Stimulated activated CD4-positive, alpha-beta T cell treated with anti-CD3 and anti-CD28 coated beads, TNF-alpha, amount 100 ng/mL, for 1 hour (primary cell): ENCODE results near the gene IQCN.
A peak's percentile ranks its signal among the peaks of the same experiment; 100 is the strongest.

Experiments
- DNase-seq, 3 donors: peaks; one replicate each; pipeline ENCODE4 v3.0.0-alpha.2; 2020; ENCODE audit warnings: low read depth in 3 of 3, low spot score in 1 of 3

Gene IQCN

DNA sequence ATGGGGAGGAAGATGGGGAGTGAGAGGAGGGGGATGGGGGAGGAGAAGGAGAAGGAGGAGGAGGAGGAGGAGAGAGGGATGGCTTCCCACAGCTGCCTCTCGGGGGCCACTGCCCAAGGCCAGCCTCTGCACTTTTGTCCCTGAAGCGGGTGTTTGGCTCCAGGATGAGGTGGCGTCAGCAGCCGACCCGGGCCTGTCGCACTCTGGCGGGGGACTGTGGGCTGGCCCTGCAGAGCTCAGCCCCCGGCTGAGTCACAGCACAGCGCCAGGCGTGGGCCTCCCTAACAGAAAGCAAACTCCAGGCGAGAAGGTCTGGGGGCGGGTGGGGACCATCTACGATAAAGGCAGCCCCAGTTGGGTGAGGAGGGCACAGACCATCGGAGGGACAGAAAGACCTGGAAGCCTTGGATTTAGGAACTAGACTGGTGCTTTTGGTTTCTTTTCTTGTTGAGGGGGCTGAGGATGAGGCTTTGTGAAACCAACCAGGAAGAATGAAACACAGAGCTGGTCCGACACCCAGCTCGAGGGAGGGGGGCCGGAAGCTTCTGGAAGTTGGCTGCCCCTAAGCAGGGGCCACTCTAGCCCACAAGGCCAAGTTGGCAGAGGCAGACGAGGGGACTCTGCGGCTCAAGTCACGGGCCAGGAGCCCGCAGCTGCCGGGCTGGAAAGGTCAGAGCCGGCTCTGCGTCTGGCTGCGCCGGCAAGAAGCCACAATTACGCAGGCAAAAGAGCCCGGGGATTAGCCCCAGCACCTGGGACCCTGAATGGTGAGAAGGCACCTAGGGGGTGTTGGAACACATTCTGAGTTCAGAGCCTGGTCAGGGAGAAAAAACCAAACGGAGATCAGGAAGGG is 30.4 kb upstream of the IQCN start:
- peak; percentile 58 to 73 (median 67) for DNase-seq

DNA sequence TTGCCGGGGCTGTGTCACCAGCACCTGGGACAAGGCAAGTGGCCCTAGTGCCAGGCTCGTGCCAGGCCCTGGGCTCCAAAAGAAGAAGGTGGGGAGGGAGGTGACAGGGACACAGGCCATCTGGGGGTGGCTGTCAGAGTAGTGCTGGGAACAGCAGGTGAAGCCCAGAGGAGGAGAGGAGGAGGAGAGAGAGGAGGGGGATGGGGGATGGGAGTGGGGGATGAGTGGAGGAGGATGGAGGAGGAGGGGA is 29.9 kb upstream of the IQCN start:
- DNase-seq: no peak

DNA sequence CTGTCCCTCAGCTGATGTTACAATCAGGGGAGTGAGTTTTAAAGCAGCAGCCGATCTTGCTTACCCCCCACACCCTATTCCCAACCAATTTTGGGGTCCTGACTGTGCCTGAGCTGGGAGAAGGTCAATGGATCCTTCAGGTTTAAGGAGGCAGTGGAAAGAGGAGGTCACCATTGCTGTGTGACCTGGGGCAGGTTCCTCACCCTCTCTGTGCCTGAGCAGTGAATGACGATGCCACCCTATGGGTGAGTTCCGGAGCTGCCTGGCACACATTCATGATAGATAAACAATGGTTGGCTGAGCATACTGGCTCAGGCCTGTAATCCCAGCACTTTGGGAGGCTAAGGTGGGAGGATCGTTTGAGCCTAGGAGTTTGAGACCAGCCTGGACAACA is 27.5 kb upstream of the IQCN start:
- DNase-seq: no peak

DNA sequence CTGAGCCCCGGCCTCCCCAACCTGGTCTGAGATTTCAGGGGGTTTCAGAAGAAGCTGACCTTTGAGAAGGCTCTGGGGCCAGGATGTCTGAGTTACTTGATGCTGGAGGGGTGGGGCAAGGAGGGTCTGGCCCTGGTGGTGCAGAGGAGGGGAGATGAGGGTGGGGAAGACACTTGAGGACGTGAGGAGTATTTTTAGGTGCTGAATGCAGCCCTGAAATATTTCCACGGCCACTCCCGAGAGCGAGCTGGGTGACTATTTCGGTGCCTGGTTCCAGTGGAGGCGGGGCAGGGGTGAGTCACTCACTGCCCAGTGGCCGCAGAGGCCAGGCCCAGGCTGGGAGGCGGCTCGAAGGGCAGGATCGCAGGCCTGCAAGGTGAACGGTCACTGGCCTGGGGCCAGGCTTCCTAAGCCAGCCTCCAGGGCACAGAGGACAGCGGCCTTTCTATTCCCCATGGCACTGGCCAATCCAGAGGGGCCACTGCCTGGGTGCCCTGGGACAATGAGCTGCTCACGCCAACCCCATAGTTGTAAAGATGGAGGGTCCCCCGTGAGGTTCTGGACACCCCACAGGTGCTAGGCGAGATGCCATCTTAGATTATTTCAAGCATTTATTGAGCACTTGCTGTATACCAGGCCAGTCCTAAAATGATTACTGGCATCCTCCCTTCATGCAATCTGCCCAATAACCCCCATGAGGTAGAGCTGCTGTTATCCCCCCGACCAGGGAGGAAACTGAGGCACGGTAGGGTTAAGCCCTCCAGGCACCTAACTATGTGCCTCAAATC is 26.9 kb upstream of the IQCN start:
- no peak for DNase-seq

DNA sequence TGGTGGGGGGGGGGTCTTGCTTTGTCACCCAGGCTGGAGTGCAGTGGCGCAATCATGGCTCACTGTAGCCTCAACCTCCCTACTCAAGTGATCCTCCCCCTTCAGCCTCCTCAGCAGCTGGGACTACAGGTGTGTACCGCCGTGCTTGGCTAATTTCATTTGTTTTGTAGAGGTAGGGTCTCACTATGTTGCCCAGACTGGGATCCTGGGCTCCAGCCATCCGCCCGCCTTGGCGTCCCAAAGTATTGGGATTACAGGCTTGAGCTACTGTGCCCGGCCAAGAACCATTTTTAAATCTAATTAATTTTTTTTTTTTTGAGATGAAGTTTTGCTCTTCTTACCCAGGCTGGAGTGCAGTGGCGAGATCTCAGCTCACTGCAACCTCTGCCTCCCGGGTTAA is 25.4 kb upstream of the IQCN start:
- no peak for DNase-seq

DNA sequence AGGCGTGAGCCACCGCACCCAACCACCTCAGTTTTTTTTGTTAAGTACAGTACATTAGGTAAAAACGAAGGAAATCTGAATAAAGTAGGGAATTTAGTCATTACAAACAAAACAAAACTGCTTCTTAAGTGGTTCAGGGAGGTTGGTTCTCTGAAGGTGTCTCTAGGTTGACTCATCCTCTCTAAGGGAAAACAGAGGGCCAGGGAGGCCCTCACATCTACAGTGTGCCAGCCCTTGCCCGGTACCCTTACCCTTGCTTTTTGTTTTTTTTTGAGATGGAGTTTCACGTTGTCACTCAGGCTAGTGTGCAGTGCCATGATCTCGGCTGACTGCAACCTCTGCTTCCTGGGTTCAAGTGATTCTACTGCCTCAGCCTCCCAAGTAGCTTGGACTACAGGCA is 24.3 kb upstream of the IQCN start:
- no peak for DNase-seq

DNA sequence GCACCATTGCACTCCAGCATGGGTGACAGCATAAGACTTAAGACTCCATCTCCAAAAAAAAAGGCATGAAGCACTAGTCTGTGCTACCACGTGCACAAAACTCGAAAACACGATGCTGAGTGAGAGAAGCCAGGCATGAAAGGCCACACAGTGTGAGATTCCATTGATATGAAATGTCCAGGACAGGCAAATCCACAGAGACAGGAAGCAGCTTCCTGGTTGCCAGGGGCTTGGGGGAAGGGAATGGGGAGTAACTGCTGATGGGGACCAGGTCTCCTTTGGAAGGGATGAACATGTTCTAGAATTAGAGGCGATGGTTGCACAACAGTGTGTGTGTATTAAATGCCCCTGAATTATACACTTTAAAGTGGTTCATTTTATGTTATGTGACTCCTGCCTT is 23.1 kb upstream of the IQCN start:
- DNase-seq: no peak

DNA sequence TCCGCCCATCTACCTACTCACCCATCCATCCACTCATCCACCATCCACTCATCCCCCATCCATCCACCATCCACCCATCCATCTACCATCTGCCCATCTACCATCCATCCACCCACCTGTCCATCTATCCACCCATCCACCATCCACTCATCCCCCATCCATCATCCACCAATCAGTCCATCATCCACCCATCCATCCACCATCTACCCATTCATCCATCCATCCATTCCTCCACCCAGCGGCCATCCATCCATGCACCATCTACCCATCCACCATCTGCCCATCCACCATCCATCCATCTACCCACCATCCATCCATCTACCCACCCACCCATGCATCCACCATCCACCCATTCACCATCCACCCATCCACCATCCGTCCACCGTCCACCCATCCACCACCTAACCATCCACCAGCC is 20.8 kb upstream of the IQCN start:
- DNase-seq: no peak

DNA sequence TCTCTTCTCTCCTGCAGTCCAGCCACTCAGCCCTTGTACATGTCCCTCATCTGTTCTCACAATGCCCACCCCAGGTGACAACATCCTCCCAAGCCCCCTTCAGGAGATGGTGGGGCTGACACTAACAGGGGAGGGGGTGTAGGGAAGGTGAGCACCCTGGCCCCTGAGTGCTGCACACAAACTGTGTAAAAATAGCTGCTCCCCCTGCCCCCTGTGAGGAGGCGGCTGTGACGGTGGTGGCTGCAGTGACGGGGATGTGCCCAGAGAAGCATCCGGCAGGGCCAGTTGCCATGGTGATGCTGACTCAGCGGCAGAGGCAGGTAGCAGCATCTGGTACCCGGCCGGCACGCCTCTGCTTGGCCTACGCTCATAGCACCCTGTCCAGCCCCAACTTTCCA is 20.2 kb upstream of the IQCN start:
- peak; percentile 78 to 85 (median 81) for DNase-seq

DNA sequence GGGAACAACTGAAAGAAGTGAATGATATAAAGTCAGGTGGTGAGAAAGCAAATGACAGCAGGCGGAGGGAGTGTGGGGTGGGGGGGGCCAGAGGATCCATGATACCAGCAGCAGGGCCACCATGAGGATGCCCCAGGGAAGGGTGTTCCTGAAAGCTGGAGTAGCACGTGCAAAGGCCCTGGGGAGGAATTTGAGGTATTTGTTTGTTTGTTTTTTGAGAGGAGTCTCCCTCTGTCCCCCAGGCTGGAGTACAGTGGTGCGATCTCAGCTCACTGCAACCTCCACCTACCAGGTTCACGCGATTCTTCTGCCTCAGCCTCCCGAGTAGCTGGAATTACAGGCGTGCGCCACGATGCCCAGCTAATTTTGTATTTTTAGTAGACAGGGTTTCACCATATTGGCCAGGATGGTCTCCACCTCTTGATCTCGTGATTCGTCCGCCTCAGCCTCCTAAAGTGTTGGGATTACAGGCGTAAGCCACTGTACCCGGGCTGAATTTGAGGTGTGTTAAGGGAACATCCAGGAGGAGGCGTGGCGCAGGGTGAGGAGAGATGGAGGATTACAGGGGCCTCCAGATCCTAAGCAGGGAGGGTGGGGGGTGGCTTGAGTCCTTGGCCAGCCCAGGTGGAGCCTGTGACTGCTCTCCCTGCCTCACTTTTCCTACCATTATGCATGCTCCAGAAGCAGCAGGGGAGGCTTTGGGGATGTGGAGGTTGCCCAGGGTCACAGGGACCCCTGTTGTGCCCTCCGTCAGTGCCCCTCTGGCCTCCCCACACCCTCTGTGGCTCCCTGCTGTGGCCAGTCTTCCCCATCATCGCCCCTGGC is 19.6 kb upstream of the IQCN start:
- DNase-seq: no peak

DNA sequence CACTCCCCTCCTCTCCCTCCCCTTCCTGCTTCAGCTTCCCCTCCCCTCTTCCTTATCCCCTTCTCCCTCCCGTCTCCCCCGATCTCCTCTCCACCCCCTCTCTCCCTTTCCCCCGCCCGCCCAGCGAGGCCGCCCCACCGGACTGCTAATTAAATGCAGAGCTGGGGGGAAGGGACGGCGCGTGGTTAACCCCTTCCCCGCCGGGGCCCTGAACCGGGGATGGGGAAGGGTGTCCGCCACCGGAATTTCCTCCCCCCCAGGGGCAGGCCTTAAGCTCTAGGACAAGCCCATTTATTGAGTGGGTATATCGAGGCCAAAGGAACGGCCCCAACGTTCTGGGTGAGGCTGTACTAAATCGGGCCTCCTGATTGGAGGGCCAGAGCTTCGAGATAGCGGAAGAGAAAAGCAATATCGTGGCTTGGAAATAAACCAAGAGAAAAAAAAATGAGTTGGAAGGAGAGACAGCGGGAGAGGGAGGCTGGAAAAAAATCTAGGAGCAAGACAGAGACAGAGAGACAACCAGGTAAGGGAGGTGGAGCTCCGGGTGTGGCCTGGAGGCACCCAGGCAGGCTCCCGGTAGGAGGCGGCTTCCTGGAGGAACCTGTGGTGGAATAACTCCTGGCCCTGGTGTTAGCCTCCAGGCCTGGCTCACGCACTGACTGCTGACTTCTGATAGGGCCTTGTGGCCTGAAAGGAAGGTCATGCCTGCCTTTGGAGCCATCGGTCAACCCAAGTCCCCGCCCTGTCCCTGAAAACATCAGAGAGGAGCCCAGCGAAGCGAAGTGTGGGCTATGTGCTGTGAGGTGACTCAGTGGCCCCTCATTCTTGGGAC is 18.8 kb upstream of the IQCN start:
- no peak for DNase-seq

DNA sequence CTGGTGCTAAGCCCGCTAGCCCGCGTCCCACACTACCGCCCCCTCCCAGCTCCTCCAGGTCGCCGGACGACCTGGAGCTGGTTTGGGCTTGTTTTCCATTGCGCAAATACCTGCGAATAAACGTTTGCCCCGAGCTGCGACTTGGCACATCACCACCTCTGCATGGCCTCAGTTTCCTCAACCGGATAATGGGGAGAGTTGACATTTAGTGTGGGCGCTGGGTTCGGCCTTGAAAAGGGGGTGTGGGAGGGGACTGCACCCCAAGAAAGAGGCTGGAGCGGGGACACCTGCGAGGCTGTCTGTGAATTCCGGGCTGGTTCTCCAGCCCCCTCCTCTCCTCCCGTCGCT is 18.2 kb upstream of the IQCN start:
- DNase-seq: no peak

DNA sequence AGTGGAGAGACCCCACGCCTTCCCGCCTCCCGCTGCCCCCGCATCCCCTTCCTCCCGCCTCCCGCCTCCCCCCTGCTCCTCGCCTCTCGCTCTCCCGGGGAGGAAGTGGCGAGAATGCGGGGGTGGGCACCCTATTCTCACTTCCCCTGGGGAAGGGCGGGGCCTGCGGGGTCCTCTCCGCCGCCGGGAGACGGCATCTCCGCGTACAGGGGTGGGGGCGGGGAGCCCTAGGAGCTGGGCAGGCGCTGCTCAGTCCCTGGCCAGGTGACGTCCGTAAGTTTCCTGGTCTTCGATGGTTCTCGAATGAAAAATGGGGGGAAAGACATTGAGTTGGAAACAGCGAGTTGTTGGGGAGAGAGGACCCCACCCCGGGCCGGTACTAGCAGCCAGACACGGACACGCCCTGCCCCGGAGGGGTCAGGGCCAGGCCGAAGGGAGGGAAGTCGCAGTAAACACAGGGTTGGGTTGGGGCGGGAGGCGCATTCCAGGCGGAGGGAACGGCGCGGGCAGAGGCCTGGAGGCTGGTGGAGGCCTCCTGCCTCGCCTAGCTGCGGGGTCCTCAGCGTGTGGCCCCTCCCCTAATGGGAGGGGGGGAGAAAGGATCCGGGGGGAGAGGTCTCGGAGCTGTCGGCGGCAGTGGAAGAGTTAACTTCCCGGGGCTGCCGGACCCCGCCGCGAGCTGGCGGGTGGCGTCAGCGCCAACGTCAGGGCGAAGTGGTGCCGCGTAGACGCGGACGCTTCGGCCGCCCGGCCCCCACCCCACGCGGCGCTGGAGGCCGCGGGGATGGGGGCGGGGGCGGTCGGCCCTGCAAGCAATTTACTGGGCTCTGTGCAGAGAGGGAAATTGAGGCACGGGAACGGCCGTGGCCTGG is 17.6 kb upstream of the IQCN start:
- peak in 1 of 3 donors; percentile 56 for DNase-seq

DNA sequence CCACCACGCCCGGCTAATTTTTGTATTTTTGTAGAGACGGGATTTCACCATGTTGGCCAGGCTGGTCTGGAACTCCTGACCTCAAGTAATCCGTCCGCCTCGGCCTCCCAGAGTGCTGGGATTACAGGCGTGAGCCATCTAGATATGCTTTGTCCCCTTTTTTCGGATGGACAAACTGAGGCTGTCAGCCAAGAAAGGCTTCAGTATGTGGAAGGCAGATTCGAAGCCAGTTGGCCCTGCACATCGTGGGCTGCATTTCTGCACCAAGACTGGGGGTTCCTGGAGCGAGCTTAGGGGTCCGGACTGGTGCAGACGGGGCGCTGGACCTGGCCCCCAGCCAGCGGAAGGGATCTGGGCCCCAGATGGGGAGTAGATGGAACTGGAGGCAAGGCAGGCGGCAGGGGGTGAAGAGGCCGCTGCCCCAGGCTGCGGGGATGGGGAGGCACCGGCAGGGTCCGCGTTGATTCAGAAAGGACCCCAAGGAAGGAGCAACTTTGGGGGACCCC is 16.8 kb upstream of the IQCN start:
- DNase-seq: no peak

DNA sequence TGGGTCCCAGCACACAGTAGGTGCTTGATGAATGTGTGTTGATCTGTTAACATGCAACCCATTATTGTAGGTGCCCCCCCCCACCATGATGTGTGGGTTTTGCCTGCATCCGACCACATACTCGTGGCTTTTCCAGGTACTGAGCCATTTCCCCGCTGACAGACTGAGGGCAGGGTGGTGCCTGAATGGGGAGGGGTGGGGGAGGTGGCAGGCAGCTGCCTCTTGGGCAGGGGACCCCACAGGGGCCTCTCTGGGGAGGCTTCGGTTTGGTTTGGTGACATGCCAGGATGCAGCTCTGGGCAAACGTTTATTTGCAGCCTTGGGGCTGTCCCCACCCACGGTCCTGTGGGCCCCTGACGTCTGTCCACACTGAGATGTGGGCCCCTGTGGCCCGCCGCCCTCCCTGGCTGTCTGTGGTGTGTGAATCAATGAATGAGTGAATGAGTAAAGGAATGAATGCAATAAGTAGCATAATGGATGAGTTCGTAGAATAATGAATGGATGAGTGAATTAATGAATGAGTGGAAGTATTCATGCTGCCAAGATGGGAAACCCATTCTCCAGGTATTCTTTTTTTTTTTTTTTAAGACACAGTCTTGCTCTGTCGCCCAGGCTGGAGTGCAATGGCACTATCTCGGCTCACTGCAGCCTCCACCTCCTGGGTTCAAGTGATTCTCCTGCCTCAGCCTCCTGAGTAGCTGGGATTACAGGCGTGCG is 16.2 kb upstream of the IQCN start:
- DNase-seq: peak in 2 of 3 donors; percentile 48 to 51

DNA sequence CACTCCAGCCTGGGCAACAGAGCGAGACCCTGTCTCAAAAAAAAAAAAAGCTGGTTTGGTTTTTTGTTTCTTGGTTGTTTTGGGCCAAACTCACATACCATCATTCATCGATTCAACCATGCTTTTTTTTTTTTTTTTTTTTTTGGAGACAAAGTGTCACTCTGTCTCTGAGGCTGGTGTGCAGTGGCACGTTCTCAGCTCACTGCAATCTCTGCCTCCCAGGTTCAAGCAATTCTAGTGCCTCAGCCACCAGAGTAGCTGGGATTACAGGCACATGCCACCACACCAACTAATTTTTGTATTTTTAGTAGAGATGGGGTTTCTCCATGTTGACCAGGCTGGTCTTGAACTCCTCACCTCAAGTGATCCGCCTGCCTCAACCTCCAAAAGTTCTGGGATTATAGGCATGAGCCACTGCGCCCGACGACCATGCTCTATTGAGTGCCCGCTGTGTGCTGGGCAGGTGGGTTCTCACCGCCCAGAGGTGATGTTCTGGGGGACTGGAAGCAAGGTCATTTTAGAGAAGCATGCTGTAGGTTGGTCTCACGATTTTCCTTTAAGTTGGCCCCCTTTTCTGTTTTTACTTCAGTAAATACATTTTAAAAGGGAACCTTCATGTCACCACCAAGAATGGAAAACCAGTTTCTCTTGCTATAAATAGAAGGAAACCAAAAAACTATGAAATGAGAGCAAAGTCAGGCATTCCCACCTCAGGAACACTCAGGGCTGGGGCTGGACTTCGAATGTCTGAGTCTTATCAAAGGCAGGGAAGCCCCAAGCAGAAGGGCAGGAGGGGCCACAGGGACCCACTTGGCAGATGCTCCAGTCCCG is 15.4 kb upstream of the IQCN start:
- no peak for DNase-seq

DNA sequence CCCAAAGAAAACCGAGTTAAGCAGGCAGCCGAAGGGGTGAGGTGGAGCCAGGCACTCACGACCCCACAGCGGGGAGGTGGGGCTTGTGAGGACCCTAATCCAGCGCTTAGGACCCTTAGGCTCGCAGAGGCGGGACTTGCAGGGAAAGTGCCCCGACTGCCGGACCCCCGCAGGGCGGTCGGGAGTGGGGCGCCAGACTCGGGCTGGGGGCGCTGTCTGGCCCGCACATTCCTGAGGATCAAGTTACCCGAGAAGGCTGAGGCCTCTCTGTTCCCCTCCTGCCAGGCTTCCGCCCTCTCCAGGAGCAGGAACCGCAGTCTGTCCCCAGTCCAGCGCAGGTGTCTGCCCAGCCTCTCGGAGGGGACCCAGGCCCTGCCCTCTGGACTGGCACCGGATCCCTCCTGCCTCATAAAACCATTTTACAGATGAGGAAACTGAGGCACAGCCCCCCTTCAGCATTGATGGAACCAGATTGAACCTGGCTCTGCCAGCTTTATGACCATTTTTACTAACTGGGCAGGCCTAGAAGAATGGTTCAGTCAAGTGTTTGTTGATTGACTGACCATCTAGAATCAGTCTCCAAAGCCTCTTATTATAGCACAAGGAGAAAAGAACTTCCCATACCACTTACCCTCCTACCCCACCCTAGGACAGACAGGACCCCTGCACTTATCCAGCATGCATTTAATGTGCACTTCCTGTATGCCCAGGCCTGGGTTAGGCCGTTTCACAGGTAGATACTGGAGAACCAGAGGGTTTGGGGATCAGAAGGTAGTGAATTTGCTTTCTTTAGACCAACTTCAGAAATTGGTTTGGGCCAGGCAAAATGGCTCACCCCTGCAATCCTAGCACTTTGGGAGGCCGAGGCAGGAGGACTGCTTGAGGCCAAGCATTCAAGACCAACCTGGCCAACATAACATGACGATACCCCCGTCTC is 13.9 kb upstream of the IQCN start:
- DNase-seq: no peak
